Suprapubic skin (tissue), 4 donors: ENCODE results near the gene GFRA4.

ENCODE experiments used
- CTCF ChIP-seq, 2 donors: fragments of 200-600 bp in 1 of 2; fragments of 450-650 bp in 1 of 2; sonication (generic) in 1 of 2; IDR thresholded peaks; one replicate each; pipeline ENCODE4 v1.5.1; 2016 to 2019; ENCODE audit warnings: antibody characterized with exemption in 2 of 2, mild to moderate bottlenecking in 1 of 2, moderate library complexity in 1 of 2
- POLR2A ChIP-seq, 2 donors: fragments of 450-650 bp; IDR thresholded peaks; one replicate each; pipeline ENCODE4 v1.6.1; 2017; ENCODE audit warnings: antibody characterized with exemption in 2 of 2, mild to moderate bottlenecking in 2 of 2, moderate library complexity in 2 of 2
- POLR2AphosphoS5 ChIP-seq, 3 donors: sonication (generic); formaldehyde crosslinking; IDR thresholded peaks; one replicate each; pipeline ENCODE4 v1.6.1; 2017; ENCODE audit warnings: antibody characterized with exemption in 3 of 3

GRCh38 chr20:3611901-3612300 is 51.3 kb downstream of the GFRA4 start:
- TF ChIP-seq CTCF (IDR thresholded peaks at IDR 0.05) (no peak), POLR2AphosphoS5 (IDR thresholded peaks at IDR 0.05) (no peak), POLR2A (IDR thresholded peaks at IDR 0.05) (no peak)
